Loucy (cell line): ENCODE measurements around the gene C8G.

Experiments
- H2AFZ ChIP-seq: fragments of 200-600 bp; sonication (generic); 2 replicates; pipeline ENCODE4 v1.6.0; 2016; ENCODE audit warnings: antibody characterized with exemption, mild to moderate bottlenecking, low read length, moderate library complexity
- H3F3A ChIP-seq: fragments of 200-600 bp; 2 replicates; pipeline ENCODE4 v1.6.0; 2016; ENCODE audit warnings: antibody characterized with exemption, low read depth, mild to moderate bottlenecking
- H3K27me3 ChIP-seq: fragments of 200-600 bp; sonication (generic); 2 replicates; pipeline ENCODE4 v1.6.1; 2014; ENCODE audit warnings: low read length, mild to moderate bottlenecking; ENCODE audit not compliant: insufficient read depth, poor library complexity, severe bottlenecking
- H3K36me3 ChIP-seq: fragments of 200-600 bp; sonication (generic); 2 replicates; pipeline ENCODE4 v1.6.1; 2016; ENCODE audit warnings: low read length; ENCODE audit not compliant: insufficient read depth
- H3K4me1 ChIP-seq: fragments of 200-600 bp; sonication (generic); 2 replicates; pipeline ENCODE4 v1.5.1; 2014; ENCODE audit warnings: low read length, mild to moderate bottlenecking; ENCODE audit not compliant: insufficient read depth, poor library complexity, severe bottlenecking
- H3K4me2 ChIP-seq: fragments of 200-600 bp; sonication (generic); 2 replicates; pipeline ENCODE4 v1.6.0; 2014; ENCODE audit warnings: antibody characterized with exemption, low read length, low read depth, mild to moderate bottlenecking; ENCODE audit not compliant: poor library complexity, severe bottlenecking
- H3K4me3 ChIP-seq: fragments of 200-600 bp; sonication (generic); 2 replicates; pipeline ENCODE4 v1.5.1; 2014; ENCODE audit warnings: low read length, mild to moderate bottlenecking, mixed read lengths; ENCODE audit not compliant: poor library complexity, severe bottlenecking
- H3K79me2 ChIP-seq: fragments of 200-600 bp; sonication (generic); 2 replicates; pipeline ENCODE4 v1.6.1; 2014; ENCODE audit warnings: low read length; ENCODE audit not compliant: insufficient read depth
- H3K9ac ChIP-seq: fragments of 200-600 bp; sonication (generic); 2 replicates; pipeline ENCODE4 v1.6.0; 2014; ENCODE audit warnings: mild to moderate bottlenecking, low read depth, low read length, moderate library complexity; ENCODE audit not compliant: poor library complexity, severe bottlenecking
- H3K9me2 ChIP-seq: fragments of 200-600 bp; sonication (generic); replicated peaks from 2 replicates; pipeline ENCODE4 v1.6.1; 2016; ENCODE audit warnings: low read depth, low read length, mixed read lengths
- H3K9me3 ChIP-seq: fragments of 200-600 bp; sonication (generic); 2 replicates; pipeline ENCODE4 v1.6.1; 2014; ENCODE audit warnings: mild to moderate bottlenecking, antibody characterized with exemption, low read length, low read depth; ENCODE audit not compliant: insufficient read depth
- H4K20me1 ChIP-seq: fragments of 200-600 bp; sonication (generic); 2 replicates; pipeline ENCODE4 v1.6.0; 2014; ENCODE audit warnings: antibody characterized with exemption, low read length, mild to moderate bottlenecking; ENCODE audit not compliant: insufficient read depth, poor library complexity, severe bottlenecking
- EZH2phosphoT487 ChIP-seq: fragments of 200-600 bp; IDR thresholded peaks from 2 replicates; pipeline ENCODE4 v1.6.1; 2018; ENCODE audit warnings: antibody characterized with exemption, mild to moderate bottlenecking, moderate library complexity, borderline replicate concordance
- TF ChIP-seq, protein P1 (sequence below): fragments of 200-600 bp; sonication (generic); conservative IDR thresholded peaks from 2 replicates; pipeline ENCODE4 v1.5.1; 2014; ENCODE audit warnings: mild to moderate bottlenecking, antibody characterized with exemption, low read length

The C8G gene

DNA sequence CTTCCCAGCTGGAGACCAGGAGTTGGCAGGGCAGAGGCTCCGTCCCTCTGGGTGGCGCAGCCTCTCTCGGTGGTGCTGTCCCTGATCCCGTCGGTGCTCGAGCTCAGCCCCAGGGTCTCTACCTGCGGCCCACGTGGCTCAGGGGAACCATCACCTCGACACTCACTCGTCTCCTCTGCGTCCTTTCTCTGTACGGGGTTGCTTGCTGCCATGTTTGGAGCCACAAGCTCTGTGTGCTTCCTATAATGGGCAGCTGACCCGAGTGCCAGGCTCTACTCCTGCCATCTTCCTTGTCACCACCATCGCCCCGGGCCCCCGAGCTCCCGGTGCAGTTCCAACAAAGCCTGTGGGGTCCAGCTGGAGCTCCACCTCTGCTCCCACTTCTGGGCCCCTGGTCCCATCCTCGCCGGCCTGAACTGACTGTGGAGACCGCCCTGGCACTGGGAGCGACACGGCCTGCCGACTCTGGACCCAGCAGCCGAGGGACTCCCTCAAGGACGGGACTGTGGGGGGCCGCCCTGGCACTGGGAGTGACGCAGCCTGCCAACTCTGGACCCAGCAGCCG lies 5.5 kb upstream of the C8G start:
- Histone ChIP-seq H3K79me2 (peaks cover 26% of the 10 kb centered on the region), H3K9me3 (no peaks in the 10 kb centered on the region), H3K4me3 (no peak overlapping the region), H4K20me1 (peaks cover 29% of the 10 kb centered on the region), H3K36me3 (peaks cover 24% of the 10 kb centered on the region; the same call in 1 of the 2 replicates), H3F3A (no peaks in the 10 kb centered on the region), H3K4me1 (peaks cover 6% of the 10 kb centered on the region), H3K4me2 (no peak overlapping the region), H2AFZ (no peak overlapping the region), H3K9ac (no peak overlapping the region), H3K9me2 (no peaks in the 10 kb centered on the region), H3K27me3 (no peaks in the 10 kb centered on the region)
- TF ChIP-seq EZH2phosphoT487 = no peak
- TF ChIP-seq, protein P1, sequence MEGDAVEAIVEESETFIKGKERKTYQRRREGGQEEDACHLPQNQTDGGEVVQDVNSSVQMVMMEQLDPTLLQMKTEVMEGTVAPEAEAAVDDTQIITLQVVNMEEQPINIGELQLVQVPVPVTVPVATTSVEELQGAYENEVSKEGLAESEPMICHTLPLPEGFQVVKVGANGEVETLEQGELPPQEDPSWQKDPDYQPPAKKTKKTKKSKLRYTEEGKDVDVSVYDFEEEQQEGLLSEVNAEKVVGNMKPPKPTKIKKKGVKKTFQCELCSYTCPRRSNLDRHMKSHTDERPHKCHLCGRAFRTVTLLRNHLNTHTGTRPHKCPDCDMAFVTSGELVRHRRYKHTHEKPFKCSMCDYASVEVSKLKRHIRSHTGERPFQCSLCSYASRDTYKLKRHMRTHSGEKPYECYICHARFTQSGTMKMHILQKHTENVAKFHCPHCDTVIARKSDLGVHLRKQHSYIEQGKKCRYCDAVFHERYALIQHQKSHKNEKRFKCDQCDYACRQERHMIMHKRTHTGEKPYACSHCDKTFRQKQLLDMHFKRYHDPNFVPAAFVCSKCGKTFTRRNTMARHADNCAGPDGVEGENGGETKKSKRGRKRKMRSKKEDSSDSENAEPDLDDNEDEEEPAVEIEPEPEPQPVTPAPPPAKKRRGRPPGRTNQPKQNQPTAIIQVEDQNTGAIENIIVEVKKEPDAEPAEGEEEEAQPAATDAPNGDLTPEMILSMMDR = no peak

DNA sequence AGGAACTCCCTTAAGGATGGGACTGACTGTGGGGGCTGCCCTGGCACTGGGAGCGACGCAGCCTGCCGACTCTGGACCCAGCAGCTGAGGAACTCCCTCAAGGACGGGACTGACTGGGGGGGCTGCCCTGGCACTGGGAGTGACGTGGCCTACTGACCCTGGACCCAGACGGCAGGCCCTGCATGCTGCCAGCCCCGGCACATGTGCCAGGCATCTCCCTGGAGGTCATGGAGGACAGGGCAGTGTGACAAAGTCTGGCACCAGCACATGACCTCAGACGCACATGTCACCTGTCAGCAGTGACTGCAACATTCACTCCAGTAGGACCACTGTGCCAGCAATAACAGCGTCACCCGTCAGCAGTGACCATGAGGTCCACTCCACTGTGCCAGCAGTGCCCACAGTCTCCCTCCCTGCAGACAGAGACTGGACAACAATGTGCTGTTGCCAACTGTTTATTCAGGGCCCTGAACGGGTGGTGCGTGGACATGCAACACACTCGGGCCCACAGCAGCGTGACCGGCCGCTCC lies 5.0 kb upstream of the C8G start:
- Histone ChIP-seq H3K9me2 (no peaks in the 10 kb centered on the region), H3K79me2 (peaks cover 26% of the 10 kb centered on the region), H3K4me1 (peaks cover 9% of the 10 kb centered on the region)

DNA sequence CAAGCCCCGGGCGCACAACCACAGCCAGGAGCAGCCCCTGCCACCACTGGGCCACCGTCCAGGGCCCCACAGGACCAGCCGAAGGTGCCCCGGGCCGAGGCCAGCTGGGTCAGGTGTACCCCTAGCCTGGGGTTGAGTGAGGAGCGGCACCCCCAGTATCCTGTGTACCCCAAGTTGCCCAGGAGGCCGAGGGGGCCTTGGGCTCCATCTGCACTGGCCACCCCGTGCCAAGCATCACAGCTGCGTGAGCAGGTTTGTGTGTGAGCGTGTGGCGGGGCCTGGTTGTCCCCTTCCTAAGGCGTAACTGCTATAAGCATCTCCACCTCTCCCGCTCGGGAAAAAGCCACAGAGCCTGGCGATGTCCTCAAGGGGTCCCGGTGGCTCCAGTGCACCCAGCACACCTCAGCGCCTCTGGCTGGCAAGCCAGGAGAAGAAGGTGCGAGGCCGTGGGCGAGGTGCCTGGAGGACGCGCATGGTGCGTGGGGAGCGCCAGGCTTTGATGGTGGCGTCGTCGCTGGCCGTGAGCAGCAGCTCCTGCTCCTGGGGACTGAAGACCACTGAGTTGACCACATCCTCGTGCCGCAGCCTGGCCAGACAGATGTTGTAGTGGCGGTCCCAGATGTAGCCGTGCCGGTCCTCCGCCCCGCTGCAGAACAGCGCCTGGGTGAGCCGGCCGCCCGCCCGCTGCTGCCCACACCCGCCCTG lies 4.4 kb upstream of the C8G start:
- Histone ChIP-seq H3K4me3 (no peak overlapping the region), H3K79me2 (peaks cover 26% of the 10 kb centered on the region), H3F3A (no peaks in the 10 kb centered on the region), H3K9ac (no peak overlapping the region), H3K9me3 (no peaks in the 10 kb centered on the region), H3K4me1 (peaks cover 12% of the 10 kb centered on the region), H3K36me3 (peaks cover 24% of the 10 kb centered on the region; the same call in 1 of the 2 replicates), H3K4me2 (no peak overlapping the region), H4K20me1 (peaks cover 29% of the 10 kb centered on the region), H2AFZ (no peak overlapping the region), H3K9me2 (no peaks in the 10 kb centered on the region), H3K27me3 (no peaks in the 10 kb centered on the region)
- TF ChIP-seq, protein P1 = no peak
- no peak for TF ChIP-seq EZH2phosphoT487

More for the DNA sequence above, 5.0 kb upstream of the C8G start:
- Histone ChIP-seq H3K4me3 (no peak overlapping the region), H2AFZ (no peak overlapping the region), H3F3A (no peaks in the 10 kb centered on the region), H3K9ac (no peak overlapping the region), H3K27me3 (no peaks in the 10 kb centered on the region), H3K4me2 (no peak overlapping the region), H3K36me3 (peaks cover 24% of the 10 kb centered on the region; the same call in 1 of the 2 replicates), H3K9me3 (no peaks in the 10 kb centered on the region), H4K20me1 (peaks cover 29% of the 10 kb centered on the region)
- TF ChIP-seq, protein P1 = no peak
